ENCODE data around the gene TRAPPC8.
"Not testable (repeated sequence)": the region's sequence is repeated elsewhere in the genome, so short reads cannot be mapped to it uniquely, and the experiment has no call there.

TRAPPC8 gene

DNA sequence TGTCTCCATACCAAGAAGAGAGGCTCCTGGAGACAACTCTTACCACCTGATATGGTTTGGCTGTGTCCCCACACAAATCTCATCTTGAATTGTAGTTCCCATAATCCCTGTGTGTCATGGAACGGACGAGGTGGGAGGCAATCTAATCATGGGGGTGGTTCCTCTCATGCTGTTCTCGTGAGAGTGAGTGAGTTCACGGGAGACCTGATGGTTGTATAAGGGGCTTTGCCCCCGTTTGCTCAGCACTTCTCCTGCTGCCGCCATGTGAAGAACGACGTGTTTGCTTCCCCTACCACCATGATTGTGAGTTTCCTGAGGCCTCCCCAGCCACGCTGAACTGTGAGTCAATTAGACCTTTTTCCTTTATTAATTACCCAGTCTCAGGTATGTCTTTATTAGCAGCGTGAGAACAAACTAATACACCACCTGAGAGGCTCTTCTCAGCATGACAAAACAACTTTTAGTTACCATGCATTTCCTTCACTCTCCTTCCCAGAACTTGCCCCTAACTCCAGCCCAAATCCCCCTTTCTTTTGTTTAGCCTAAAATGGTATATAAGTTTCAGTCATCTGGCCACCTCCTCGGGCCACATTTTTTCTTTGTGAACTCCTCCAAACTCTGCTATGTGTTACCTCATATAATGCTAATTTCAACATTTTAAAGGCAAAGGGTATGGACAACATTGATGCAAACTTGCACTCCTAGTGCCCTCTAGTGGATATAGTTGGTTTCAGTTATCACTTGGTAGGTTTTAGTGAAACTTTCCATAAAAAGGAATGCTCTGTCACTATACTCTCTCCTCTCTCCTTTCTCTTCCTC is 123.6 kb downstream of the TRAPPC8 start:
- ATAC-seq (ENCODE audit: low read depth) (peak; percentile 44), DNase-seq (ENCODE audit: low spot score in 2 of 2) (no peak)
- no peaks in the 10 kb centered on the region for H3K27me3 Mint-ChIP-seq
- no peak overlapping the region for H3K27ac Mint-ChIP-seq
- no peak overlapping the region for H3K4me3 Mint-ChIP-seq
- no peaks in the 10 kb centered on the region for H3K36me3 Mint-ChIP-seq
- peaks cover 2% of the 10 kb centered on the region for H3K9me3 Mint-ChIP-seq
- H3K4me1 Mint-ChIP-seq, result no peaks in the 10 kb centered on the region

GRCh38 chr18:31814132-31814531 is 128.8 kb downstream of the TRAPPC8 start:
- no peak for ATAC-seq (ENCODE audit: low read depth)
- no peak overlapping the region for H3K4me3 Mint-ChIP-seq
- DNase-seq (ENCODE audit: low spot score in 2 of 2), result no peak
- no peak overlapping the region for H3K27ac Mint-ChIP-seq
- peaks cover 2% of the 10 kb centered on the region for H3K9me3 Mint-ChIP-seq
- no peaks in the 10 kb centered on the region for H3K27me3 Mint-ChIP-seq
- no peaks in the 10 kb centered on the region for H3K4me1 Mint-ChIP-seq
- H3K36me3 Mint-ChIP-seq, result no peaks in the 10 kb centered on the region

DNA sequence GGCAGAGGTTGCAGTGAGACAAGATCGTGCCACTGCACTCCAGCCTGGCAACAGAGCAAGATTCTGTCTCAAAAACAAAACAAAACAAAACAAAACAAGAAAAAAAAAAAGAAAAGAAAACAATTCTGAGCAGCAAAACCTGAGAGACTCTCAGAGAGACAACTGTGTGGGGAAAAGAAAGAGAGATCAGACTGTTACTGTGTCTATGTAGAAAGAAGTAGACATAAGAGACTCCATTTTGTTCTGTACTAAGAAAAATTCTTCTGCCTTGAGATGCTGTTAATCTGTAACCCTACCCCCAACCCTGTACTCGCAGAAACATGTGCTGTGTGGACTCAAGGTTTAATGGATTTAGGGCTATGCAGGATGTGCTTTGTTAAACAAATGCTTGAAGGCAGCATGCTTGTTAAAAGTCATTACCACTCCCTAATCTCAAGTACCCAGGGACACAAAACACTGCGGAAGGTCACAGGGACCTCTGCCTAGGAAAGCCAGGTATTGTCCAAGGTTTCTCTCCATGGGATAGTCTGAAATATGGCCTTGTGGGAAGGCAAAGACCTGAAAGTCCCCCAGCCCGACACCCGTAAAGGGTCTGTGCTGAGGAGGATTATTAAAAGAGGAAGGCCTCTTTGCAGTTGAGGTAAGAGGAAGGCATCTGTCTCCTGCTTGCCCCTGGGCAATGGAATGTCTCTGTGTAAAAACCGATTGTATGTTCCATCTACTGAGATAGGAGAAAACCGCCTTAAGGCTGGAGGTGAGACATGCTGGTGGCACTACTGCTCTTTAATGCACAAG is 132.4 kb downstream of the TRAPPC8 start:
- H3K4me1 Mint-ChIP-seq; H3K27me3 Mint-ChIP-seq; H3K36me3 Mint-ChIP-seq; H3K4me3 Mint-ChIP-seq; ATAC-seq (ENCODE audit: low read depth); H3K9me3 Mint-ChIP-seq; DNase-seq (ENCODE audit: low spot score in 2 of 2); H3K27ac Mint-ChIP-seq: not testable (repeated sequence)

DNA sequence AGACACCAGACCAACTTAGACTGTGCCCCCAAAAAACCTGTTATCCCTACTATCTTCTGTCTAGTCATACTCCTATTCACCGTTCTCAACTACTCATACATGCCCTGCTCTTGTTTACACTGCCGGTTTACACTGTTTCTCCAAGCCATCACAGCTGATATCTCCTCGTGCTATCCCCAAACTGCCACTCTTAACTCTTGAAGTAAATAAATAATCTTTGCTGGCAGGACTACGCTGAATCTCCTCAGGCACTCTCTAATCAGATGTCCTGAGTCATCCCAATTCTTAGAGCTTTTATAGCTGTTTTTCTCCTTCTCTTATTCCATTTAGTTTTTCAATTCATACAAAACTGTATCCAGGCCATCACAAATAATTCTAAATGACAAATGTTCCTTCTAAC is 133.9 kb downstream of the TRAPPC8 start:
- not testable (repeated sequence) for H3K9me3 Mint-ChIP-seq; H3K27ac Mint-ChIP-seq; H3K4me3 Mint-ChIP-seq; H3K36me3 Mint-ChIP-seq; DNase-seq (ENCODE audit: low spot score in 2 of 2); H3K4me1 Mint-ChIP-seq; H3K27me3 Mint-ChIP-seq; ATAC-seq (ENCODE audit: low read depth)

GRCh38 chr18:31801078-31801477 is 141.8 kb downstream of the TRAPPC8 start:
- no peak for ATAC-seq (ENCODE audit: low read depth)
- Mint-ChIP-seq H3K4me3 (no peak overlapping the region), H3K27ac (no peak overlapping the region), H3K9me3 (no peaks in the 10 kb centered on the region), H3K36me3 (no peaks in the 10 kb centered on the region), H3K4me1 (no peaks in the 10 kb centered on the region), H3K27me3 (no peaks in the 10 kb centered on the region)
- DNase-seq (ENCODE audit: low spot score in 2 of 2), result no peak

- H3K9me3 Mint-ChIP-seq; DNase-seq (ENCODE audit: low spot score in 2 of 2); H3K27me3 Mint-ChIP-seq; H3K27ac Mint-ChIP-seq; H3K4me3 Mint-ChIP-seq; H3K36me3 Mint-ChIP-seq; ATAC-seq (ENCODE audit: low read depth); H3K4me1 Mint-ChIP-seq: not testable (repeated sequence)
These were observed 143.7 kb downstream of the TRAPPC8 start for GRCh38 chr18:31799257-31799656.

GRCh38 chr18:31798399-31798798 is 144.5 kb downstream of the TRAPPC8 start:
- Mint-ChIP-seq H3K36me3 (no peaks in the 10 kb centered on the region), H3K4me3 (no peak overlapping the region), H3K9me3 (no peaks in the 10 kb centered on the region), H3K27me3 (no peaks in the 10 kb centered on the region), H3K4me1 (peaks cover 1% of the 10 kb centered on the region), H3K27ac (no peak overlapping the region)
- DNase-seq (ENCODE audit: low spot score in 2 of 2) (no peak), ATAC-seq (ENCODE audit: low read depth) (no peak)

- H3K4me3 Mint-ChIP-seq, result no peak overlapping the region
- H3K27me3 Mint-ChIP-seq, result no peaks in the 10 kb centered on the region
- DNase-seq (ENCODE audit: low spot score in 2 of 2) (no peak), ATAC-seq (ENCODE audit: low read depth) (no peak)
- no peaks in the 10 kb centered on the region for H3K36me3 Mint-ChIP-seq
- peaks cover 9% of the 10 kb centered on the region for H3K4me1 Mint-ChIP-seq
- no peaks in the 10 kb centered on the region for H3K9me3 Mint-ChIP-seq
- H3K27ac Mint-ChIP-seq, result no peak overlapping the region
These were observed 147.2 kb downstream of the TRAPPC8 start for GRCh38 chr18:31795747-31796146.

DNA sequence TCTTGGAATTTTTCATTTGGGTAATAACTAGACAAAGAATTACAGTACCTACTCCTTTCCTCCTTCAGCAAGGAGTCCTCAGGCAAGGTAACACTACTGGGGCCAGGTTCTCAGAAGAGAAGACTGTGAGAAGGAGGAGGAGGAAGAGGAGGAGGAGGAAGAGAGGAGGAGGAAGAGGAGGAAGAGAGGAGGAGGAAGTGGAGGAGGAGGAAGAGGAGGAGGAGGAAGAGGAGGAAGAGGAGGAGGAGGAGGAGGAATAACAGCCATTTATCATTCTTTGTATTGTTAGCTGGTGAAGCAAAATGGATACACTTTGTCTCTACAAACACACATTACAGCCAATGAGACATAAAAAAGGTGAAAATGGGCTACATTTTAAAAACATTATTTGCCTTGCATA is 149.4 kb downstream of the TRAPPC8 start:
- no peak overlapping the region for H3K4me3 Mint-ChIP-seq
- peaks cover 9% of the 10 kb centered on the region for H3K4me1 Mint-ChIP-seq
- H3K9me3 Mint-ChIP-seq, result no peaks in the 10 kb centered on the region
- DNase-seq (ENCODE audit: low spot score in 2 of 2) (no peak), ATAC-seq (ENCODE audit: low read depth) (no peak)
- H3K36me3 Mint-ChIP-seq, result no peaks in the 10 kb centered on the region
- no peak overlapping the region for H3K27ac Mint-ChIP-seq
- H3K27me3 Mint-ChIP-seq, result no peaks in the 10 kb centered on the region

- no peak for DNase-seq (ENCODE audit: low spot score in 2 of 2)
- Mint-ChIP-seq H3K9me3 (no peaks in the 10 kb centered on the region), H3K4me3 (no peak overlapping the region), H3K27ac (no peak overlapping the region), H3K36me3 (no peaks in the 10 kb centered on the region), H3K4me1 (peaks cover 9% of the 10 kb centered on the region), H3K27me3 (no peaks in the 10 kb centered on the region)
- ATAC-seq (ENCODE audit: low read depth), result no peak
These were observed 150.4 kb downstream of the TRAPPC8 start for GRCh38 chr18:31792580-31792911.

- peak; percentile 59 for ATAC-seq (ENCODE audit: low read depth)
- Mint-ChIP-seq H3K4me3 (no peak overlapping the region), H3K27ac (no peak overlapping the region), H3K9me3 (no peaks in the 10 kb centered on the region), H3K4me1 (peaks cover 9% of the 10 kb centered on the region), H3K36me3 (no peaks in the 10 kb centered on the region), H3K27me3 (no peaks in the 10 kb centered on the region)
- no peak for DNase-seq (ENCODE audit: low spot score in 2 of 2)
These were observed 150.9 kb downstream of the TRAPPC8 start for GRCh38 chr18:31791817-31792579.

DNA sequence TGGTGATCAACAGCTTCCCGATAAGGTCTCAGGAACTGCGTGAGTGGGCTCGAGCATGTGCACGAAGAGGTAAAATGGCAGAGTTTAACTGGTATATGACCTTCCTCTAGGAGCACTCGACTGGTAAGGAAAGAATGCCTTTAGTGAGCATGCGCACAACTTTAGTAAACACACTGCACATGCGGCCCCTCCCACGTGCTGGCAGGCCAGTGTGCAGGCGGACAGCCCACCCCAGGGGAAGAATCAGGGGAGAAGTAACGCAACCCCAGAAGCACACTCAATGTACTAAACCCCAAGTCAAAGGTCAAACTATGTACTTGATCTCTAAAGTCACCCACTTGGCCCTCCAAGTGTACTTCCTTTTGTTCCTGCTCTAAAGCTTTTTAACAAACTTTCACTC is 153.5 kb downstream of the TRAPPC8 start:
- Mint-ChIP-seq H3K4me1 (peaks cover 9% of the 10 kb centered on the region), H3K36me3 (no peaks in the 10 kb centered on the region), H3K9me3 (no peaks in the 10 kb centered on the region), H3K4me3 (no peak overlapping the region), H3K27ac (no peak overlapping the region), H3K27me3 (no peaks in the 10 kb centered on the region)
- ATAC-seq (ENCODE audit: low read depth) (no peak), DNase-seq (ENCODE audit: low spot score in 2 of 2) (no peak)

GRCh38 chr18:31783059-31783458 is 159.9 kb downstream of the TRAPPC8 start:
- H3K27me3 Mint-ChIP-seq, result no peaks in the 10 kb centered on the region
- H3K4me3 Mint-ChIP-seq, result no peak overlapping the region
- peaks cover 10% of the 10 kb centered on the region for H3K9me3 Mint-ChIP-seq
- no peak overlapping the region for H3K27ac Mint-ChIP-seq
- ATAC-seq (ENCODE audit: low read depth) (no peak), DNase-seq (ENCODE audit: low spot score in 2 of 2) (no peak)
- peaks cover 3% of the 10 kb centered on the region for H3K36me3 Mint-ChIP-seq
- no peaks in the 10 kb centered on the region for H3K4me1 Mint-ChIP-seq
